HL-60 (cell line): ENCODE measurements around the gene ZNF521.

Source experiments
- DNase-seq, 2 experiments: peaks; one replicate each; pipeline ENCODE4 v3.0.0-alpha.2; 2010 to 2020; ENCODE audit warnings: low read depth in 1 of 2, low spot score in 1 of 2
- H3K27ac ChIP-seq: fragments of 250-450 bp; sonication (Bioruptor Pico); replicated peaks from 2 replicates; pipeline ENCODE4 v1.5.1; 2020; ENCODE audit warnings: mild to moderate bottlenecking, moderate library complexity
- H3K27me3 ChIP-seq: fragments of 250-450 bp; sonication (Bioruptor Pico); 2 replicates; pipeline ENCODE4 v1.5.1; 2021; ENCODE audit warnings: mild to moderate bottlenecking, moderate library complexity; ENCODE audit not compliant: insufficient read depth, poor library complexity, severe bottlenecking
- H3K4me3 ChIP-seq: replicated peaks from 2 replicates; pipeline ENCODE4 v1.5.1; 2011; ENCODE audit warnings: mild to moderate bottlenecking, control low read depth, low read length; ENCODE audit not compliant: insufficient read depth
- CTCF ChIP-seq: IDR thresholded peaks from one replicate; pipeline ENCODE4 v1.5.1; 2011; ENCODE audit warnings: low read length, control low read depth, inconsistent platforms; ENCODE audit not compliant: insufficient read depth
- GABPA ChIP-seq: IDR thresholded peaks from 2 replicates; pipeline ENCODE4 v1.6.1; 2012; ENCODE audit warnings: low read depth
- POLR2AphosphoS5 ChIP-seq: IDR thresholded peaks from 2 replicates; pipeline ENCODE4 v1.6.1; 2012; ENCODE audit warnings: low read depth
- REST ChIP-seq: IDR thresholded peaks from 2 replicates; pipeline ENCODE4 v1.6.1; 2012; ENCODE audit warnings: low read depth; ENCODE audit not compliant: insufficient replicate concordance
- SPI1 ChIP-seq: IDR thresholded peaks from 2 replicates; pipeline ENCODE4 v1.6.1; 2012; ENCODE audit warnings: low read depth, mild to moderate bottlenecking, borderline replicate concordance

ZNF521 gene

GRCh38 chr18:25291150-25291549 is 60.8 kb downstream of the ZNF521 start:
- no peak overlapping the region for H3K4me3 ChIP-seq
- H3K27me3 ChIP-seq: peaks cover 2% of the 10 kb centered on the region
- DNase-seq: no peak
- TF ChIP-seq GABPA (no peak), POLR2AphosphoS5 (no peak), SPI1 (no peak), REST (no peak), CTCF (no peak)
- H3K27ac ChIP-seq: no peak overlapping the region

- Histone ChIP-seq H3K27me3 (peaks cover 2% of the 10 kb centered on the region), H3K27ac (no peak overlapping the region), H3K4me3 (no peak overlapping the region)
- TF ChIP-seq SPI1 (no peak), CTCF (no peak), POLR2AphosphoS5 (no peak), GABPA (no peak)
- DNase-seq: no peak
These were observed 62.9 kb downstream of the ZNF521 start for GRCh38 chr18:25289001-25289631.

GRCh38 chr18:25288340-25288938 is 63.5 kb downstream of the ZNF521 start:
- H3K4me3 ChIP-seq: no peak overlapping the region
- no peak for TF ChIP-seq CTCF
- no peak for TF ChIP-seq REST
- TF ChIP-seq POLR2AphosphoS5: no peak
- no peak for TF ChIP-seq GABPA
- no peak for TF ChIP-seq SPI1
- H3K27me3 ChIP-seq: peaks cover 2% of the 10 kb centered on the region
- no peak for DNase-seq
- H3K27ac ChIP-seq: no peak overlapping the region

GRCh38 chr18:25287106-25287505 is 64.9 kb downstream of the ZNF521 start:
- DNase-seq: no peak
- H3K27ac ChIP-seq: no peak overlapping the region
- TF ChIP-seq SPI1: no peak
- no peak for TF ChIP-seq REST
- no peak for TF ChIP-seq CTCF
- TF ChIP-seq GABPA: no peak
- TF ChIP-seq POLR2AphosphoS5: no peak
- peaks cover 10% of the 10 kb centered on the region for H3K27me3 ChIP-seq
- no peak overlapping the region for H3K4me3 ChIP-seq
